NK-92 (cell line): ENCODE measurements around the gene MIDN.
"Not testable (repeated sequence)": the region's sequence is repeated elsewhere in the genome, so short reads cannot be mapped to it uniquely, and the experiment has no call there.

ENCODE experiments used
- DNase-seq: peaks from one replicate; lab custom pipeline; 2025; ENCODE audit not compliant: unreplicated experiment; lab: John Stamatoyannopoulos, UW

Gene MIDN

DNA sequence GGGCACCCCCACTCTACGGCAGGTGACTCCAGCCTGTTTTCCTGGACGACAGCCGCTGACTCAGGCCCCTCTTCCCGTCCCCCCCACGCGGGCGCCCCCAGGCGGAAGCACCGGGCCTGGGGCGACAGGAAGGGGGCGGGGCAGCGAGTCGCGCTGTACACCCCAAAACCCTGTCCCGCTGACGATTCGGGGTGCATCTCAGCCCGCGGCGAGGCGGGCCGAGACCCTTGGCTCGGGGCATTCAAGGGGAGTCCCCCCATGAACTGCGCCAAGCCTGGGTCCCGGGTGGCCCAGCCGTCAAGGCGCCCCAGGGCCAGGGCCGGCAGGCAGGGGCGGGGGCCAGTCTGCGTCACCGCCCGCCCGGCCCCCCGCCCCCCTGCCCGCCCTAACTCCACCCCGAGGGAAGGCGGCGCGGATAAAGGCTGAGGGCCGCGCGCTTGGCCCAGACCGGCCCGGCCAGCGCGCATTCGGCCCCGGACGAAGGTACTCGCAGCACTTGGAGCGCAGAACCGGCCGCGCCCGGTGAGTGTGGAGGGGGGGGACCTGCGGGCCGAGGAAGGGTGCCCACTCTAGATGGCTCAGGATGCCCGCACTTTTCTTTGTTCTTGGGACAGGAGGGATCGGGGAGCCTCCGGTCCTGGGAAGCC, at the start of gene MIDN:
Gene MIDN, plus strand, starts transcription at position 445 of the 647 bp plus-strand sequence. CDS start 1,714 bp downstream, outside the sequence.
- DNase-seq = no peak

DNA sequence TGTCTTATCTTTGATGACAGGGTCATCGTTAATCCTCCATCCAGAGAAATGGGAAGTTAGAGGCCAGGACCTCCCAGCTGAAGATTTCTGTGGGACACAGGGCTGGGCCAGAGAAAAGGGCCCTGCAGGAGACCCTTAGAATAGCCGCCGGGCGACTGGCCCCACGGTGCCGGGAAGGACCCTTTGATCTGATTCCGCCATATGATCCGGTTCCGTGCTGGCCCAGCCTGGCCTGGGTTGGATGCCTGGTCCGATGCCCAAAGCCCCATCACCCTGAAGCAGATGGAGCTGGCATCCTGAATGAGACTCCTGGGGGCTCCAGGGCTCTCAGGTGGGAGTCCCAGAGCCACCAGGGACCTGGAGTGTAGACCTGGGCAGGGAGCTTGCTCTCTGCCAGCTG, 48.9 kb upstream of the MIDN start:
- no peak for DNase-seq

DNA sequence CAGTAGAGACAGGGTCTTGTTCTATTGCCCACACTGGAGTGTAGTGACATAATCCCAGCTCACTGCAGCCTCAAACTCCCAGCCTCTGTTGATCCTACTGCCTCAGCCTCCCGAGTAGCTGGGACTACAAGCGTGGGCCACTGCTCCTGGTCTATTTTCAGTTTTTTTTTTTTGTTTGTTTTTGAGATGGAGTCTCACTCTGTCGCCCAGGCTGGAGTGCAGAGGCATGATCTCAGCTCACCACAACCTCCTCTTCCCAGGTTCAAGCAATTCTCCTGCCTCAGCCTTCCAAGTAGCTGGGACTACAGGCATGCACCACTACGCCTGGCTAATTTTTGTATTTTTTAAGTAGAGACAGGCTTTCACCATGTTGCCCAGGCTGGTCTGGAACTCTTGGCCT, 47.8 kb upstream of the MIDN start:
- DNase-seq = not testable (repeated sequence)

DNA sequence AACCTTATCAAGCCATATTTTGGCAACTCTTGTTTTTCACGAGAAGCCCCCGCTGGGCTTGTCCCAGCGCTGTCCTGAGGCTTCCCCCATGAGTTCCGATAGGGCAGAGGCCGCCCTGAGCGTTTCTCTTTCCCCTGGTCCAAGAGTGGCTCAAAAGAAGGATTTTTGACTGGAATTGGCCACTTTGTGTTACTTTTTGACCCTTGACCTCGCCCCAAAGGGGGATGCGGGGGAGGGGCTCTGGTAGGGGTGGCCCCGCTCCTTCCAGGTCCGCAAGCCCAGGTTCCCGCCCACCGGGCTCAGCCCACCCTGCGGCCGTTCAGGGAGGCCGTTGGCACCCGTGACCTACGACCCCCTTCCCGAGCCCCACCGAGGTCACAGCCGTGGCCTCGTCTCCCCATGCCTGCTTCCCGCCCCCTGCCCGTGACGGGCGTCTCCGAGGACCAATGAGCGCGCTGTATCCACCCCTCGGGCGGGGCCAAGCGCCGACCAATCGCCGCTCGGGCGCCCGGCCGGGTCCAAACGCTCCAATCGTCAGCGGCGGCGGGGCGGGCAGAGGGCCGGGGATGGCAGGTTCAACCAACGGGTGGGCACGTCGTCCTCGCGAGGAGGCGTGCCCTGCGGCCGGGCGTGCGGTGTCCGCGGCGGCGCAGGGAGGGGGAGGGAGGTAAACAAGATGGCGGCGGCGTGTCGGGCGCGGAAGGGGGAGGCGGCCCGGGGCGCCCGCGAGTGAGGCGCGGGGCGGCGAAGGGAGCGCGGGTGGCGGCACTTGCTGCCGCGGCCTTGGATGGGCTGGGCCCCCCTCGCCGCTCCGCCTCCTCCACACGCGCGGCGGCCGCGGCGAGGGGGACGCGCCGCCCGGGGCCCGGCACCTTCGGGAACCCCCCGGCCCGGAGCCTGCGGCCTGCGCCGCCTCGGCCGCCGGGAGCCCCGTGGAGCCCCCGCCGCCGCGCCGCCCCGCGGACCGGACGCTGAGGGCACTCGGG, 43.0 kb upstream of the MIDN start, which contains the start of gene STK11:
Gene STK11, plus strand, starts transcription at position 665 of the 986 bp plus-strand sequence. CDS start 1,136 bp downstream, outside the sequence.
- DNase-seq = peak; percentile 95

DNA sequence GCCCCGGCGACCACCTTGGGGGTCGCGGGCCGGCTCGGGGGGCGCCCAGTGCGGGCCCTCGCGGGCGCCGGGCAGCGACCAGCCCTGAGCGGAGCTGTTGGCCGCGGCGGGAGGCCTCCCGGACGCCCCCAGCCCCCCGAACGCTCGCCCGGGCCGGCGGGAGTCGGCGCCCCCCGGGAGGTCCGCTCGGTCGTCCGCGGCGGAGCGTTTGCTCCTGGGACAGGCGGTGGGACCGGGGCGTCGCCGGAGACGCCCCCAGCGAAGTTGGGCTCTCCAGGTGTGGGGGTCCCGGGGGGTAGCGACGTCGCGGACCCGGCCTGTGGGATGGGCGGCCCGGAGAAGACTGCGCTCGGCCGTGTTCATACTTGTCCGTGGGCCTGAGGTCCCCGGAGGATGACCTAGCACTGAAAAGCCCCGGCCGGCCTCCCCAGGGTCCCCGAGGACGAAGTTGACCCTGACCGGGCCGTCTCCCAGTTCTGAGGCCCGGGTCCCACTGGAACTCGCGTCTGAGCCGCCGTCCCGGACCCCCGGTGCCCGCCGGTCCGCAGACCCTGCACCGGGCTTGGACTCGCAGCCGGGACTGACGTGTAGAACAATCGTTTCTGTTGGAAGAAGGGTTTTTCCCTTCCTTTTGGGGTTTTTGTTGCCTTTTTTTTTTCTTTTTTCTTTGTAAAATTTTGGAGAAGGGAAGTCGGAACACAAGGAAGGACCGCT, 42.1 kb upstream of the MIDN start:
- DNase-seq = no peak

DNA sequence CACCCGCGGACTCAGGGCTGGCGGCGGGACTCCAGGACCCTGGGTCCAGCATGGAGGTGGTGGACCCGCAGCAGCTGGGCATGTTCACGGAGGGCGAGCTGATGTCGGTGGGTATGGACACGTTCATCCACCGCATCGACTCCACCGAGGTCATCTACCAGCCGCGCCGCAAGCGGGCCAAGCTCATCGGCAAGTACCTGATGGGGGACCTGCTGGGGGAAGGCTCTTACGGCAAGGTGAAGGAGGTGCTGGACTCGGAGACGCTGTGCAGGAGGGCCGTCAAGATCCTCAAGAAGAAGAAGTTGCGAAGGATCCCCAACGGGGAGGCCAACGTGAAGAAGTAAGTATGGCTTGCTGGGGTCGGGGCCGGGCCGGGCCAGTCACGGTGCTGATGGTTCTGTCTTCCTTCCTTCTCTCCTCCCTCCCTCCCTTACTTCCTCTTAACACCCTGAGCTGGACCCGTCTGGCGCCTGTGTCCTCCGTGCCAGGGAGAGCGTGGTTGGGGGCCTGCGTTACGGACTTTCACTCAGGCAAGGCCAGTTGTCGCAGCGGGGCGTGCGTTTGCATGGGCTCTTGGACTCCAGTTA, 41.4 kb upstream of the MIDN start:
- no peak for DNase-seq

DNA sequence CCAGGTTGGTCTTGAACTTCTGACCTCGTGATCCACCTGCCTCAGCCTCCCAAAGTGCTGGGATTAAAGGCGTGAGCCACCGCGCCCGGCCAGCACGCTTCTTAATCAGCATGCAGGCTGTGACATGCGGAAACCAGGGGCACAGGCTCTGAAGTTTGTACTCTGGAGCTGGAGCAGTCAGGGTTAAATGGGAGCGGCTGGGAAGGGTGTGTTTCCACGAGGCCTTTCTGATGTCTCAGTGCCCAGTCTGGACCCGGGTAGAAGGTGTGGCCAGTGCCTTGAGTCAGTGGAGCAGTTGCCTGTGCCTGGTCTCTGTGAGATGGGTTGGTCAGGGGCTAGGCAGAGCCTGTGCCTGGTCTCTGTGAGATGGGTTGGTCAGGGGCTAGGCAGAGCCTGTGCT, 39.6 kb upstream of the MIDN start:
- DNase-seq = not testable (repeated sequence)

DNA sequence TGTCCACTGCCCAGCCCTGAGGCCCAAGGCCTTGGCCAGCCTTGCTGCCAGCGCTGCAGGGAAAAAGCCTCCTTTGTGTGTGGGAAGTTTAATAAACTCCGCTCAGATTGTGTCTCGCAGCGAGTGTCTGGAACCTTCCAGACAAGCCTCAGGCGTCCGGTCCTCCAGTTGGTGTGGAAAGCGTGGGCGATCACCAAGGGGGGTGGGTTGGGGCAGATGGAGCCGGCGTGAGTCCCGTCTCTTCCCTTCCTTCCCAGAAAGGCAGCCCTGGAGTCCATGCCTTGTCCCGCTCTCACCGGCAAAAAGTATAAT, 38.2 kb upstream of the MIDN start:
- DNase-seq = no peak

DNA sequence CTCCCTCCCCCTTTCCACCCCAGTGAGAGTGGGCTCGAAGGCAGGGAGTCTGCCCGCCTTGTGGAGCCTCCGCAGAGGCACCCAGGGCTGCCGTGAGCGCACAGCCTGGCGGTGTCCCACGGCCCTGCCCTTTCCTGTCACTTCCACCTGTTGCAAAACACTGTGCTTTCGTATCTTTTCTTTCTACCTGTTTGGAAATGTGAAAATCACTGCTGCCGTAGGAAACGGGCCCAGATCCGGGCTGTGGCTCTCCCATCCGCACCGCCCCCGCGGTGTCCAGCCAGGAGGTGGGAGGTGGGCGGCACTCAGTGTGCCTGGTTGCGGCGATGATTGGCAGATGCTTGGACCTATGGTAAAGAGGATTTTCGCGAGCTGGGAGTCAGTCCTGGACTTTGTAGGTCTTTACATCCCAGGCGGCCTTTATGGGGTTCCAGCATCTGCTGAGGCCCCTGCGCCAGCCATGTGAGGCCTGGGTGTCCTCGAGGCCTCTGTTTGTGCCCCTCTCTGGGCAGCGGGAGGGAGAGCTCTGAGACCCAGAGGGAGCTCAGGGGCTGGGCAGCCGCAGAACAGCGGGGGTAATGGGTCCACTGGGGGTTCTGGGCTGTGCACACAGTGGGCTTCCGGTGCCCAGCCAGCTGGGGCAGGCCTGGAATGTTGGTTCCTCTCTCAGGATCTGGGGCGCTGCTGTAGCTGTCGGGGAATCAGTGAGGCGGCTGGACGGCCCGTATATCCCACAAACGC, 36.7 kb upstream of the MIDN start:
- no peak for DNase-seq

DNA sequence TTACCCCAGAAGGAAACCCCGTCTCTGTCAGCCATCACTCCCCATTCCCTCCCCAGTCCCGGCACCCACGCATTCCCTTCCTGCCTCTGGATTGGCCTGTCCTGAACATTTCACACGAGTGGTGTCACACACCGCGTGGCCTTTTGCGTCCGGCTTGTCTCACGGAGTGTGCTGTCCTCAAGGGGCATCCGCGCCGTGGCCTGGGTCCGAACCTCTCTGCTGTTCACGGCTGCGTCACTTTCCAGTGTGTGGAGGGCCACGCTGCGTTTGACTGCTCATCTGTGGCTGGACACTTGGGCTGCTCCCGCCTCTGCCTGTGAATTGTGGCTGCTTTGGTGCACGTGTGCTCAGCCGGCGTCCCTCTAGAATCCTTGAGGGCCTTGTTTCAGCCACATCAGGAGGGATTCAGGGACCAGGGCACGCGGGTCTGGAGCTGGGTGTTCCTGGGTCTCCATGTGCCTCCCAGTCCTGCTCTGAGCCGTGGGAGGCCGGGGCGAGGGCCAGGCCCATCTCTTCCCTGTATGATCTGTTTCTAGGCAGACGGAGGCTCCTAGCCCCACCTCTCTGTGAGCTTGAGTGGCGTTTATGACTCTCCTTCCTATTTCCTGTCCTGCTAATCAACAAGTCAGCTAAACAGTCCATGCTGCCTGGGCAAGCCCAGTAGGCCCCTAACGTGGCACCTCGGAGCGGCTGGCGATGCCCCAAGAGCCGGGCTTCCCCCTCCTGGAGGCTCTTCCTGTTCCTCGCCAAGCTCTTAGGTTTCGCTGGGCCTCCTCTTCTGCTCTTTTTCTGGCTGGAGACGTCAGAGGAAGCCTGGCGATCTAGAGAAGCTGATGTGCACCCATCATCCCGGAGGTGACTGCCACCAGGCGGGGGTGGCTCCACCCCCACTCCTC, 34.7 kb upstream of the MIDN start:
- DNase-seq = no peak

DNA sequence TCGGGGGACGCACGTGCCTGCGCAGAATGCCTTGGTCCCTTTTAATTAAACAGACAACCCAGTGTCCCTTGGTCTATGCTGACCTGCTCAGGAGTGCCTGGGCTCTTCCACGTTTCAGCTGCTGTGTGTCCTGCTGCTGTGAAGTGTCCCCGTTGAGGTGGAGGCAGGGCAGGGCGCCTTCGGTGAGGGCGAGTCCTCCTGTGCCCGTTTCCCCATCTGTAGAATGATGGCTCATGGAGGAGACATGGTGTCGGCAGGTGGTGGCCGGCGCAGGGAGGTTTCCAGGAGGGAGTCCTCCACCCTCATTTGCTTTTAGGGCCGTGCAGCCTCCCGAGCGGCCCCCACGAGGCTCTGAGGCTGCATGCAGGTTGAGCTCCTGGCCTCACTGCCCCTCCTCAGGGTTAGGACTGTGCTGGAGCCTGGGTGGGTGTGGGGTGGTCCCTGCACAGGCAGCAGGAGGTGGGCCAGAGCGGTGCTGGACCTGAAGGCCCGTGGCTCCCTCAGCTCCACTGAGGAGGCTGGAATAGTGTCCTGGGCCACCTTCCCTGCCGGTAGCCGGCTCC, 34.0 kb upstream of the MIDN start:
- DNase-seq = no peak

DNA sequence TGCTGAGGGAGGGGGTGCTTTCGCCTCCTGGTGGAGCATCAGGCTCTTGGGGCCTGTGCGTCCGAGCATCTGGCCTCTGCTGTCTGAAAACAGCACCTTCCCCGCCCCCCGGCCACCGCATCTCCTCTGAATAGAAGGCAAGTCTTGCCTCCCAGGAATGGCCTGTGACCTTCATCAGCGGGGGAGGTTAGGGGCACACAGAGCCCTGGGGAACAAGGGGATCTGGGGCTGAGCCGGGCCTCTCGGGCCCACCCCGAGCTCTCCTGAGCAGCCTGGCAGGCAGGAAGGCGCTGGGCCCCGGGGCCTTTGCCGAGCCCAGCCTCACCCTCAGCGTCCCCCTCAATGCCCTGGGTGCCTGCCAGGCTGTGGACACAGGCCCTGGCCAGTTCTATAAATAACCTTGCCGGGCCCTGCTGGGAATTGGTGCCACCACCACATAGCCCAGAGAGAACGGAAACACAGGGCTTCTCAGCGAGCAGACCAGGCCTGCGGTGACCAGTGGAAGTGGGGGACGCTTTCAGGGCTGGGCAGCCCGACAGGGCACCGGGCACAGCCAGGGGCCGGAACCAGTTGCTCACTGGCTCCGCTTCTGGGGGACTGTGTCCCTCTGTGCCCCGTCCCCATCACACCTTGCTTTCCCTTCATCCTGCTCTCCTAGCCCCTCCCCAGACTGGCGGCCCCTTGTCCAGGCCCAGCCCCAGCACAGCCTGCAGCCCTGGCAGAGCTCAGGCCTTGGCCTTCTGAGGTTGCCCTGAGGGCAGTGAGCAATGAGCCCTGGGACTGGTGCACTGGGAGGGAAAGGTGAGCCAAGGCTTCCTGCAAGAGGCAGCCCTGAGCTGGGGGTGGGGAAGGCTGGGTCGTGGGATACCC, 33.3 kb upstream of the MIDN start:
- DNase-seq = no peak

DNA sequence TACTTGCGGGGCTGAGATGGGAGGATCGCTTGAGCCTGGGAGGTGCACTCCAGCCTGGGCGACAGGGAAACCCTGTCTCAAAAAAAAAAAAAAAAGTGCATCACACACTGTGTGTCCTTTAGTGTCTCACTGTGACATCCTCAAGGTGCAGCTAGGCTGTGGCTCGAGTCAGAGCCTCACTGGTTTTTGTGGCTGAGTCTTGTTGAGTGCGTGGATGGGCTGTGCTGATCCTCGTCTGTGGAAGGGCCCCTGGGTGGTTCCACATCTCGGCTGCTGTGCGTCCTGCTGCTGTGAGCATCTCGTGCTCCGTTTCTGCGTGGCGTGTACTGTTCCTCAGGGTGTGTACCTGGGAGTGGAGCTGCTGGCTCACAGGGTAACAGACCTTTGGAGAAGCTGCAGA, 31.6 kb upstream of the MIDN start:
- DNase-seq = no peak

DNA sequence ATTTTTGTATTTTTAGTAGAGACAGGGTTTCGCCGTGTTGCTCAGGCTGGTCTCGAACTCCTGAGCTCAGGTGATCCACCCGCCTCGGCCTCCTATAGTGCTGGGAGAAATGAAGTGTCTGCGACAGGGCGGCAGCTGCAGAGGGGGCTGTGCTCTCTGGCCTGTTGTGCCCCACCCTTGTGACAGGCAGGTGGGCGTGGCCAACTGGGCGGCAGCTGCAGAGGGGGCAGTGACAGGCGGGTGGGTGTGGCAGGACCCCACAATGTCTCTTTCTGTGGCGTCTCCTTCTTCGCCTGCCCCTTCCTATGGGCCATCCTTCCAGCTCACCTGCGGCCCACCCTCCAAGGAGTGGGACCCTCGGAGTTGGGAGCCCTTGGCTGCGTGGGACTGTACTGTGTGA, 31.0 kb upstream of the MIDN start:
- DNase-seq = no peak

DNA sequence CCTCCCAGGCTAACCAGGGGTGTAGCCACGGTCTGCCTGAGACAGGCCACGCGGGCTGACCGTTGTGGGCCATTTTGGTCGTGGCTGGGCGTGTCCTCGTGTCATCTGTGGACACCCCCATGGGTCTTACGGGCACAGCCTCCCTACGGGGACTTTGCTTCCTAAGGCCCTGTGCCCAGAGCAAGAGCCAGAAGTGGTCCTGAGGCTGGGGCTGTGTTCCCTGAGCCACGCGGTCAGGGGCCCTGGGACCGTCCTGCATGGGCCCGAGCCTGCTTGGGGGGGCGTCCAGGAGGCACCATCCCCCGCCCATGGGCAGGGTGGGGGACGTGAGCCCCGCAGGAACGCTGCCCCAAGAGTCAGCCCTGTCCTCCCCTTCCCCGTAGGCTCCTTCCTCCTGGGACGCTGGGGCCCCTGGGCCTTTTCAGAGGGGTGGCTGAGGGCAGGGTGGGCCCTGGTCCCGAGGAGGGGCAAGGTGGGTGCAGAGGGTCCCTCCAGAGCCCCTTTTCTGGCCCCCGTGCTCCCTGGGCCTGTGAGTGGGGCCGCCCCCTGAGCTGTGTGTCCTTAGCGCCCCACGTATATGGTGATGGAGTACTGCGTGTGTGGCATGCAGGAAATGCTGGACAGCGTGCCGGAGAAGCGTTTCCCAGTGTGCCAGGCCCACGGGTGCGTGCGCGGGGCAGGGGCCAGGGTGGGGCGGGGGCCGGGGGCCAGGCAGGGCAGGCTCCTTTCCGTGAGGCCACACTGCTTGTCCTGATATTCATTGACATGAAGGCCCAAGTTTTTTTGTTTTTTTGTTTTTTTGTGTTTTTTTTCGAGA, 29.4 kb upstream of the MIDN start:
- no peak for DNase-seq

DNA sequence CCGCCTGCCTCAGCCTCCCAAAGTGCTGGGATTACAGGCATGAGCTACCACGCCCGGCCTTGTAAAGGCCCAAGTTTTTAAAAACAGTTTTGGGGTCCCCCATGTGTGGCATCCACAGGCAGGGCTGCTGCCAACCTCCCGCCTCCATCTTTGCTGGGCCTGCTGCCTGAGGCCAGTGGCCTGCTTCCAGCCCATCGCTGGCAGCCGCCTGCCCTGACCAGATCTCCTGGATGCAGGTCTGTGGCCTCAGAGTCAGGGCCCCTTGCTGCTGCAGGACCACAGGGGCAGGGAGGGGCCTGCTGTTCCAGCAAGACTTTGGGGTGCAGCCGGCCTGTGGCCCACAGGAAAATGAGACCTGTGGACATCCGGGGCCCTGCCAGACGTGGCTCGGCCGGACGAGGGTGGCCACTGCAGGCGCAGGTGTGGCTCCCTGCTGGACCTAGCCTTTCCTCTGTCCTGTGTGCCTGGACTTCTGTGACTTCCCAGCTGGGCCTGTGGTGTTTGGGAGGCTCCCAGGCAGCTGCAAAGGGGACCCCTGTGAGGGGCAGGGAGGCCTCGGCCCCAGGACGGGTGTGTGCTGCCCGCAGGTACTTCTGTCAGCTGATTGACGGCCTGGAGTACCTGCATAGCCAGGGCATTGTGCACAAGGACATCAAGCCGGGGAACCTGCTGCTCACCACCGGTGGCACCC, 28.5 kb upstream of the MIDN start:
- no peak for DNase-seq

DNA sequence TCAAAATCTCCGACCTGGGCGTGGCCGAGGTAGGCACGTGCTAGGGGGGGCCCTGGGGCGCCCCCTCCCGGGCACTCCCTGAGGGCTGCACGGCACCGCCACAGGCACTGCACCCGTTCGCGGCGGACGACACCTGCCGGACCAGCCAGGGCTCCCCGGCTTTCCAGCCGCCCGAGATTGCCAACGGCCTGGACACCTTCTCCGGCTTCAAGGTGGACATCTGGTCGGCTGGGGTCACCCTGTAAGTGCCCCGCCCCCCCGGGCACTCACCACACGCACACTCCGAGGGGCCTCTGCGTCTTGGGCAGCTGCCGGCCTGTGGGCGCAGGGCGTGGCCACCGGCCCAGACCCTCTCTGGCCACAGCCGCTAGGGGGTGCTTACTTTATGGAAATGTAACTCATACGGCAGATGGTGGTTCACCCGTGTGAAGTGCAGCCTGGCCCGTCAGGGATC, 27.9 kb upstream of the MIDN start:
- DNase-seq = no peak
